DMS 273 (cell line): ENCODE data around the gene PPP2R5C.
A peak's percentile ranks its signal among the peaks of the same experiment; 100 is the strongest.

Experiments used
- DNase-seq: peaks from one replicate; lab custom pipeline; 2025; ENCODE audit not compliant: unreplicated experiment; lab: John Stamatoyannopoulos, UW

Gene PPP2R5C

DNA sequence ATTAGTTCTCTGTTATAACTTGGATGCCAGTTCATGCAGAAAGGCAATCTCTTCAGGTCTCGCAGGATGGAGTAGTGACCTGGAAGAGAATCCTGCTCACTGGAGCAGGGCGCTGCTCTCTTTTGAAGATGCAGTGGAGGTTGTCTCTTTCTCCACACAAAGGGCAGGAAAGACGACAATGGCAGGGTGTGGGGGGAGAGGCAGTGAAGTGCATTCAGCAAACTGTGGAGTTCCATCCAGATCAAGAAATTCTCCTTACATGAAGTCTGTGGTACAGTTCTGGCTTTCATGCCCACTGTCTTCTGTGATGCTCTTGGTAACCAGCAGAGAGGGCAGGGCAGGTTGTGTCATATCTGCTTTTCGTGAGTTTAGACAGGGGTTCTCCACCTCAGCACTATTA is 6.6 kb upstream of the PPP2R5C start:
- no peak for DNase-seq

DNA sequence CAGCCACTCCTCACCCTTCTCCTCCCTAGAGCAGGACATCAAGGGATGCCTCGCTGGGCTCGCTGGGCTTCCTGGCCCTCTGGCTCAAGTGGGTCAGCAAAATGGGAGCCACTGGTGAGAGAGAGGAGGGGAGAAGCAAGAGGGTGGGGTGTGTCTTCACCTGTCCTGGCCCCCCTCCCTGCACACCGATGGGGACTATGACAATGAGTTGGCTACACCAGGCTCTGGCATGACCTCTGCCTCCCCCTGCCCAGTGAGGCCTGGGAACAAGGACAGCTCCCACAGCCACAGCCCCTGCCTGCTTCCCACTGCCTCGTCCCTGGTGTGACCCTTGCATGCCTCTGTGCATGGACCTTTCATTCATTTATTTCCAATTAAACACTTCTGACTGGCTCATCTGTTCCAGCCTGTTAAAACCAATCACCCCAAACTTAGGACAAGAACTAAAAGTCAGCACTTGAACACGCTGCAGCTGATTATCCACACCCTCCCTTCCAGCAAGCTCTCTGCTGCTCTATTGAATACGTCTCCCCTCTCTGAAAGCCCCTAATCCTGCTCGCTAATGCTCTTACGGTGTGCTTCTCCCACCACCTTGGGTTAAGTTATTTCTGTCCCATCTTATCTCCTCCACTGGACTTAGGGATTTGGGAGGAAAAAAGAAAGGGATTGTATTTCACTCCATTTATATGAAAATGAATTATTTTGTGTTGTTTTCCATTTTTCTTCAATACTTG is 5.8 kb upstream of the PPP2R5C start:
- DNase-seq: no peak

DNA sequence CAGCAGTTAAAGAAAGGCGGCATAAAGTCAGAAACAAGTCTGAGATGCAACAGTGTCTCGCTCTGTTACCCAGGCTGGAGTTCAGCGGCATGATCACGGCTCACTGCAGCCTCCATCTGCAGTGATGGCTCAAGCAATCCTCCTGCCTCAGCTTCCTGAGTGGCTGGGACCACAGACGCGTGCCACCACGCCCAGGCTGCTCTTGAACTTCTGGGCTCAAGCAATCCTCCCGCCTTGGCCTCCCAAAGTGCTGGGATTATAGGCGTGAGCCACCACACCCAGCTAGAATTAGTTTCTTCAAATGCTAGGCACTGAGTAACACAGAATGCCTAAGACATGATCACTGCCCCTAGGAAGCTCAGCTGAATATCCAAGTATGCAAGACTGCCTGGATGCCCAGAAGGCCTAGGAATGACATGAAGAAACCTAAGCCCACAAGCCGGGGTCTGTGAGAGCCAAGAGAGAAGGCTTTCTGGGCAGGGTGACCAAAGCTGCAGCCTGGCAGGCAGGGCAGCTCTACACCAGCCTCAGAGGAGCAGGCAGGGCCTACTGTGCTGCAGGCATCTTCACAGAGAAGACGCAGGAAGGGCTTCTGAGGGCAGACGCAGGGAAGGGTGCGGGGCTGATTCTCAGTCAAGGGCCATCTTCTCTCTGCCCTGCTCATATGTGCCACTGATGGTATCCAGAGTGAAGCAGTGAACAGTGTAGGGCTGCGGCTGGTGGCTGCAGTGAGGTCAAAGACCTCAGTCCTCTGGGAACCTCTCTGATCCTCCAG is 4.3 kb upstream of the PPP2R5C start:
- no peak for DNase-seq

DNA sequence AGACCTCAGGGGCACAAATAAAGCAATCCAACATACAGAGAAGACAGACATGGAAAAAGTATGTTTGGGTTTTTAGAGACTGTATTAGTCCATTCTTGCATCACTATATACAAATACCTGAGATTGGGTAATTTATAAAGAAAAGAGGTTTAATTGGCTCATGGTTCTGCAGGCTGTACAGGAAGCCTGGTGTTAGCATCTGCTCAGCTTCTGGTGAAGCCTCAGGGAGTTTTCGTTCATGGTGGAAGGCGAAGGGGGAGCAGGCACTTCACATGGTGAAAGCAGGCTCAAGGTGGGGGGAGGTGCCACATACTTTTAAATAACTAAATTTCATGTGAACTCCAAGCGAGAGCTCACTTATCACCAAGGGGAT is 3.7 kb upstream of the PPP2R5C start:
- no peak for DNase-seq

DNA sequence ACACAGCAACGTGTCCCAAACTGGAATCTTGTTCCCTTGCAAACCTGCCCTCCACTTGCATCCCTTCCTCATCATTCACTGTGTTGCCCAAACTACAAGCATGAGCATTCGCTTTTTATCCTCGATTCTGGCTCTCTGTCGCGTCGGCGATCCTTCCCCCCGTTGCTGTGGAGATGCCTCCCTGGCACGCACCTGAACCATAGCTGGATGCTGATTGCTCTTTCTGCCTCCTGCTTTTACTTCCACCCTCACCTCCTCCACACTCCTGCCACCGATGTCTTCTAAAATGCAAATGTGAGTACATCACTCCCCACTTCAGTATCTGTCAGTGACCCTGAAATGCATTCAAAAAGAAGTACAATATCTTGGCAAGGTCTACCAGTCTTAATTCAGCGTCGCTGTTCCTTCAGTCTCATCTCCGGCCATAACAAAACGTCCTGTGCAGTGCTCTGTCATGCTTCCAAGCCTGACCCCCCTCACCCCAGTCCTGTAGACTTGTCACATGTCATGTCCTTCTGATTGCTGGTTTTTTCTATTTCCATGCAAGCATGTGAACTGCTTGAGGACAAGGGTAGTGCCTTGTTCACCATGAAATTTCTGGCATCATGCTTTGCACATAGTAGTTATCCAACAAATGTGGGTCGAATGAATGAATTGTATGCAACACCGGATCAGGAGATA is 2.5 kb upstream of the PPP2R5C start:
- DNase-seq: no peak

DNA sequence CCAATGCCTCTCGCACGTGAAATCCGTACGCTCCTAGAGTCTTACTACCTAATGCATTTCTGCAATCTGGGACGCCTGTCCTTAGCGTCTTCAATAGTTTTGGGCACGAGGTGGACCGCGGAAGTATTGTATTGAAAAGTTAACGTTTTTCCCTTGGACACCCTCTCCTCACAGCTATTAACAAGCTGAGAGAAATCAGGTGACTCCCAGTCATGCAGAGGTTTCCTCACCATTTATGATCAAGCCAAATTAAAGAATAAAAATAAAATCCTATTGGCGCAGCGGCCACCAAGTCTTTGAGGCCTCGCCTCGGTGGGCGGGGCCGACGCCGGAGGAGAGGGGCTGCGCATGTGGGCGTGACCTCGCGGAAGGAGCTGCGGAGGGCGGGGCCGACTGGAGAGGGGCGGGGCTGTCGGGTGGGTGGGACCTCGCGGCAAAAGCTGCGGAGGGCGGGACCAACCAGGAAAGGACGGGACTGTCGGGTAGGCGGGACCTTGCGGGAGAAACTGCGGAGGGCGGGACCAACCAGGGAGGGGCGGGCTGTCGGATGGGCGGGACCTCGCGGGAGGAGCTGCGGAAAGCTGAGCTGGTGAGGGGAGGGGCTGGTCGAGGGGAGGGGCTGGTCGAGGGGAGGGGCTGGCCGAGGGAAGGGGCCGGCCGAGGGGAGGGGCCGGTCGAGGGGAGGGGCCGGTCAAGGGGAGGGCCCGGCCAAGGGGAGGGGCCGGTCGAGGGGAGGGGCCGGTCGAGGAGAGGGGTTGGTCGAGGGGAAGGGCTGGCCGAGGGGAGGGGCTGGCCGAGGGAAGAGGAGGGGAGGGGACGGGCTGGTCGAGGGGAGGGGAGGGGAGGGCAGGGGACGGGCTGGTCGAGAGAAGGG is 1.1 kb upstream of the PPP2R5C start:
- DNase-seq: peak; percentile 97

DNA sequence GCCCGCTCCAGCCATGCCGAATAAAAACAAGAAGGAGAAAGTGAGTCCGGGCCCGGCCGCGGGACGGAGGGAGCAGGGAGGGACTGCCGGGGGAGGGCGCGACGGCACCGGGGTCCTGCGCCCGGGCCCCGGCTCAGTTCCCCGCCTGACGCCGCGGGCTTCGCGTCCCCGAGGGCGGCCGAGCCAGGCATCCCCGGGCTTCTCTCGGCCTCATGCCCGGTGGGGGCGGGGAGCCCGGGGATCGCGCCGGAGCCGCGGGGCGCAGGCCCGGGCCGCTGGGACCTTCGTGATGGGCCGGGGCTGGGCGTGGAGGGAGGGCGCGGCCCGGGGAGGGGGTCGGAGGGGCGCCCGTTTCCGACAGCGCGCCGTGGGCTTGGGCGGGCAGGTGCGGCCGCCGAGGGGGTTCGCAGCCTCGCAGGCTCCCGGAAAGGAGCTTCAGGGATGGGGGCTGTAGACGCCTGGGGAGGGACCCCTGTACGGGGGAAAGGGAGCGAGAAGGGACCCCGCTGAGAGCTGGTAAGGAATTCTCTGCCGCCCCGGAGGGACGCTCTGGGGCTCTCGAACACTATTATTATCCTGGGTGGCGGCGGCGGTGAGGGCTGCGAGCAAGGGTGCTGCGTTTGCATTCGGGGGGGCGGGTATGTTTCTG is 496 bp downstream of the PPP2R5C start:
- peak; percentile 72 for DNase-seq

DNA sequence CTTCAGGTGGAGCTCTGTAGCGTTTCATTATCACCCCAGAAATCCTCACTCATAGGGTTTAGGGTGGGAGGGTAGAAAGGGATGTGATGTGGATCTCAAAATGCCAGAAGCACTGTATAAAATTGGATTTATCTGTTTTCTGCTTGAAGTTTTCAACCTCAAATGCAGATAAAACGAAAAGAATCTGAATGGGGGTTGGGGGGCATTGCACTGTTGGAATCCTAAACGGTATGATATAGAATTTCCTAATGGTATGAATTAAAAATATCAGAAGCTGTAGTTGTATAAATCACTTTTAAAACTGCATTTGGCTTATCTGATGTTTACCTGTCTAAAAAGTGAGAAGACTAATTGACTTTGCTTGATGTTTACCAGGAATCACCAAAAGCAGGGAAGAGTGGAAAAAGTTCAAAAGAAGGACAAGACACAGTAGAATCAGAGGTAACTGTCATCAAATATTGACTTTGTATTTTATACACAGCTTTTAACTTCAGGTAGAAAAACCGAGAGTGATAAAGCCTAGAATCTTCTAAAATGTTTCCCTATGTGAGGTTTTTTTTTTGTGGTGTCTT is 1.1 kb downstream of the PPP2R5C start:
- no peak for DNase-seq

DNA sequence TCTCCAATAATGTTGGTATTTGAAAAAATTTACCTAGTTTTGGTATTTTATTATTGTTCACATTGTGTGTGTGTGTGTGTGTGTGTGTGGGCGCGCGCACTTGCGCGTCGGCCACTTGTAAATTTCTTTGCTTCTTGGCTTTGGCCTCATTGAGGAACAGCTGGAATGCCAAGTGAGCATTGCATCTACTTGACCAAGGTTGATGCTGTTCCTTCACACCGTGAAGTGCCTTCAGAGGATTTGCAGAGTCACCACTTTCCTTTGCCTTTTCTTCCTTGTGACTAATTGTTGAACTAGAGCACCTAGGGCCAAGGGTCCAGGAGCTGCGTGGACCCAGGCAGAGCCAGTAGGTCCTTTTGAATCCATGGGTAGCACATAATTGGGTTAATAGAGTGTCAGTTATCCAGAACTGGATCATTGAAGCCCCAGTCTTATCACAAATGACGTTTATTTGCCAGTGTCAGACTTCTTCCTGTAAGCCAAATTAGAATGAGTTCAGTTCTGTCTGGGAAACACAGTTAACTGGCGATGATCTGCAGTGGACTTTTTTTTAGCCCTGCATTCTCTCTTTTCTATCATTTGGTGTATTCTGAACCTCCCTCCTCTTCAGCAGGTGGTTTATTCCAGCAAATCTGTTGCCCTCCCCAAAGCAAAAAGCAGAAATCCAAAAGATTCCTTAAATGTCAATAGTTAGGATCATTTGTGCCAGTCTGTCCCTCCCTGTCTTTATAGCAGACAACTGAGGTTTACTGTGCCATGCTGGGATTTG is 2.6 kb downstream of the PPP2R5C start:
- DNase-seq: no peak

DNA sequence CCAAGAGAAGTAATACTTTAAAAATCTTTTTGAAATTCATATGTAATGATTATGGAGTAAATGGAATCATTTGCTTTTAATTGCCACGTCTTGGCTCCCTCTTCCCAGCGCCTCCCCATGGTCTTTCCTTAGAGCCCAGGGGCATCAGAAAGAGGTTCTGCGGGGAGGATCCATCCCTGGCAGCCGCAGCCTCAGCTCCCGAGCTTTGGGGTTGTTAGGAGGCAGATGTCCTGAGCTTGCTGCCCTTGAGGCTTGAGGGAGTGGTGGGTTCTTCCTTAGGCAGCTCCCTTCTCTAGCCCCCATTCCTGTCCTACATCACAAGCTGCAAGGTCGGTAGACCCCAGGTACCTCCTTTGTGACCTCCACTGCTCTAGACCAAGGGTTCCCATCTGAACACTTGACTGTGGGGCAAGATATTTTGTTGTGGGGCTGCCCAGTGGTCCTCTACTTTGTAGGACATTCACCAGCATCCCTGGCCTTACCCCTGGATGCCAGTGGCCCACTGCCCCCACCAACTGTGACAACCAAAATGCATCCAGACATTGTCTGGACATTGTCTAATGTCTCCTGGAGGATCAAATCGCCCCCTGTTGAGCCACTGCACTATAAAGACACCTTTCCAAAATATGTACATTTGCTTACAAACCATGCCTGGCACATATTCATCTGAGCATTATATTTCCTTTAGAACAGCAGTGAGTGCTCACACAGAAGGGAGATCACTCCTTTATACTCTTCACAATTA is 6.3 kb downstream of the PPP2R5C start:
- no peak for DNase-seq

DNA sequence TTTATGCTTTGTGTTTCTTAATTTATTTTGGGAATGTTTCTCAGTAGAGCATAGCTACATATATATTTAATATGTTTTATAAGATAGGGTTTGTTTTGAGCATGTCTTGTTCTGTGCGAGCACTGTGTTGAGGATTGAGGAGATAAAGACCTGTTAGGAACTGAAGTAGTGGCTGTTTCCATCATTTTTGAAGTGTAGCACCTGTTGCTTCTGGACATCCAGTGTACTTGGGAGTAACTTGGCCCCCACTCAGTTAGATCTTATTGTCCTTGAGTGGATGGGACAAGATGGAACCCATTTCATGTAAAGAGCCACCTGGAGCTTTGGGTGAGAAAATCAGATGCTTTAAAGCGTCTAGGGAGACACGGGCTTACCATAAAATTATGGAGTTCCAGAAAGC is 8.7 kb downstream of the PPP2R5C start:
- no peak for DNase-seq

DNA sequence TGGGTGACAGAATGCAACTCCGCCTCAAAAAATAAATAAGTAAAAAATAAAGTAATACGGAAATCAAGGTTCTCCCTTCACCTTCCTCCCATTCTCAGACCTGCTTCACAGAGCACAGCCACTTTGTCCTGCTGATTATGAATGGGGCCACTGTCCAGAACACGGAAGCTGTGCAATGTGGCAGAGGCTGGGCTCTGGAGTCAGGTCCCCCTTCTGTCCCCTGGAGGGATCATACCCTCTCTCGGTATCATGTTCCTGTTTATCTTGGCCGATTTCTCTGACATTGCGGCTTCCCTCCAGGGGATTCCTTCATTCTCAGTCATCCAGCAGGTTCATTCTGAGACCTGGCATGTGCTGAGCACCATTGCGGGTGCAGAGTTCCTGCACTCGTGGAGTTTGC is 11.3 kb downstream of the PPP2R5C start:
- peak; percentile 42 for DNase-seq

DNA sequence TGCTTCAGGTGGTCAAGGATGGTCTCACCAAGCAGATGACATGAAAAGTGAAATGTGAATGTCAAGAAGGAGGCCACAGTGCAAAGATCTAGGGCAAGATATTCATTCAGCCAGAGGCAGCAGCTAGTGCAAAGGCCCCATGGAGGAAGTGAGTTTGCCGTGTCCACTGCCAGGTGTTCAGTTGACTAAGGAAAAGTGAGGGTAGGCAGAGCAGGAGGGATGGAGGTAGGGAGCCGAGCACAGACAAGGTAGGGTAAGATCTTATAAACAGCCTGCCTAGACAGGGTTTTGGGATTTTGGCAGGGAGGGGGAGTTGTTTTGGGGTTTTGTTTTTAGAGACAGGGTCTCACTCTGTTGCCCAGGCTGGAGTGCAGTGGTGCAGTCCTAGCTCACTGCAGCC is 11.9 kb downstream of the PPP2R5C start:
- no peak for DNase-seq

DNA sequence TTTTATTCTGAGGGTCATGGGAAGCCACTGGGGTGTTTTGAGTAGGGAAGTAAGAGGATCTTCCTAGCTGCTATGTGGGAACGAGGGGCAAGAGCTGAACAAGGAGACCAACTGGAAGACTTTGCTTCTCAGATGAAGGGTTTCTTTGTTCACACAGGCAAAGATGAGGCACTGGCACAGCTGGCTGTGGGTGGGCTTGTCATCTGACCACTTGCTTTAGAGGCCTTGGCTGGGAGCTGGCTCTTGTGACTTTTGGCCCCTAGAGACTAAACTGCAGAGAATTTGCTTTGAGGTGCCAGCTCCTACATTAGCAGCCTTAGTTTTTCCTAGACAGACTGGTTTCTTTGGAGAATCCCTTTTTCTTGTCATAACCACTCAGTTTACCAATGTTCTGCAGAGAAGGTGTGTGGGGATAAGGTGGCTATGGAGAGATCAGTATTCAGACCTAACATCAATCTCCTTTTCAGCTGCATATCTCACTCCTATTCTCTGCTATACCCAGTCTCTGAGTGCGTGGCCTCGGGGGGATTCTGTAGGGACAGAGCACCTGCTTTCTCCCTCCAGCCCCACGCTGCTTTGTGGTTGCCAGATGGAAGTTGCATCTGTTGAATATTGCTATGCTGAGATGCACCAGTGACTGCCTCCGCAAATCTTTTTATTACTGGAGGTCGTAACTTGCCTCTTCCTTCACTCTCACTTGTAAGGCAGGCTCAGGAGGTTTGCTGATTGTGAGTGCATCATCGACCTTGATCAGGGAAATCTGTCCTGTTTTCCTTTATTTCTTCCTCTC is 12.7 kb downstream of the PPP2R5C start:
- peak; percentile 94 for DNase-seq

DNA sequence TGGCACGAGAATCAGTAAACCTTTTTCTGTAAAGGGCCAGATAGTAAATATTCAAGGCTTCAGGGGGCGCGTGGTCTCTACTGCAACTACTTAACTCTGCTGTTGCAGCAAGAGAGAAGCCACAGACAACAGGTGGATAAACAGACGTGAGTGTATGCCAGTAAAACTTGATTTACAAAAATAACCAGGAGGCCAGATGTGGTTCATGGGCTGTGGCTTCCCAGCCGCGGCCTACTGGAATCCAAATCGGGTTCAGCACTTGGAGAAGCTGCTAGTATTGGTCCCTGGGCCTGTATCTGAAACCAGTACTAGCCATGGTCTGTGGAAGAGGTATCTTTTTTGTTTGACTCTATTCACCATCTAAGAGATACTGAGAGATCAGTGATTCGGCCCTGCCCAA is 13.3 kb downstream of the PPP2R5C start:
- DNase-seq: peak; percentile 84

DNA sequence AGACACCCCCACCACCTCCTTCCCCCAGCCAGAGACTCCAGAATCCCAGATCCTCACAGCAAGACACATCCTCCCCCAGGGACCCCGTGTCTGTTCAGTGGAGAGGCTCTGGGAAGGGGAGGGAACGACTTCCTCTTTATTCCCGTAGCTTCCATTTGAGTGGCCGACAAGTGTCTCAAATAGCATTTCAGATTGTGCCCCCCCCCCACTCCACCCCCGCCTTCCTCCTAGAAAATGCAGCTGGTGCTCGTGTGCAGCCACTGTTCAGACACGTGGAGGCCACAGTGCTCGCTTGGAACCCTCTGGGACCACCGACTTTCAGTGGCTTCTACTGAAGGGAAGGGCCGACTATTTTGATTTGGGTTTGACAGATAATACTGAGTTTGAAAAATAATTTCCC is 14.3 kb downstream of the PPP2R5C start:
- no peak for DNase-seq

DNA sequence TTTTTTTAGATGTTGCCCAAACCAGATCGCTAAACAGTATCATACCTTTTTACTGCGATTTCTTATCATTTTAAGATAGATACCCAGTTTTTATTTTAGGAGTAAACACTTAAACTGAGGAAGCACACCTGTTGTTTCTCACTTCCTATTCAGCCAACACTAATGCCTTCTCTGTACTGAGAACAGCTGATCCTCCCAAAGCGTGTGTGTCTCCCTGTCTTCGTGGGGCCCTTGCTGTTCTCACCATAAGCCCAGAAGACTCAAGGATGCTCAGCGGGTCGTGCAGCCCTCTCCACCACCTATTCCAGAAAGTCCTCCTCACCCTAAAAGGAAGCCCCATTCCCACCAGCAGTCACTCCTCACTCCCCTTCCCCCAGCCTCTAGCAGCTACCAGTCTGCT is 14.8 kb downstream of the PPP2R5C start:
- DNase-seq: no peak

DNA sequence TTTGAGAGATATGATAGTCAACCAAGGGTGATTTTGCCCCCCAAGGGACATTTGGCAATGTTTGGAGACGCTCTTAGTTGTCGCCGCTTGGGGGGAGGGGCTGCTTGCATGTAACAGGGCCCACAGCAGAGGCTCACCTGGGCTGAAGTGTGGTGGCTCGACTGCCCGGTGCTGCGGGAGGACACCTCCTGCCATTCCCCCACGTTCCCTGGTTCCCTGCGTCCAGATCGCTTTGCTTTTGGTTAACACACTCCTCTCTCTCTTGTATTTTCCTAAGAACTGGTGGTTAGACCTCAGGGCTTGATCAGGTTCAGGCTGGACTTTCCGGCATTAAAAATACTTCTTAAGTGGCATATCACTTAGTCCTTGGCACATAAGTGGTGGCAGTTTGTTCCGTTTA is 18.9 kb downstream of the PPP2R5C start:
- DNase-seq: no peak
